ENCODE results near the gene WDR54.
"Not testable (repeated sequence)": the region's sequence is repeated elsewhere in the genome, so short reads cannot be mapped to it uniquely, and the experiment has no call there.

Gene WDR54

GRCh38 chr2:74406035-74406434, 15.5 kb upstream of the WDR54 start:
- DNase-seq (ENCODE audit: low read depth in 2 of 2) = no peak

- no peak for DNase-seq (ENCODE audit: low read depth in 2 of 2)
Measured at GRCh38 chr2:74407682-74408081, 13.8 kb upstream of the WDR54 start.

- no peak for DNase-seq (ENCODE audit: low read depth in 2 of 2)
Measured at GRCh38 chr2:74413001-74413698, 8.4 kb upstream of the WDR54 start.

DNA sequence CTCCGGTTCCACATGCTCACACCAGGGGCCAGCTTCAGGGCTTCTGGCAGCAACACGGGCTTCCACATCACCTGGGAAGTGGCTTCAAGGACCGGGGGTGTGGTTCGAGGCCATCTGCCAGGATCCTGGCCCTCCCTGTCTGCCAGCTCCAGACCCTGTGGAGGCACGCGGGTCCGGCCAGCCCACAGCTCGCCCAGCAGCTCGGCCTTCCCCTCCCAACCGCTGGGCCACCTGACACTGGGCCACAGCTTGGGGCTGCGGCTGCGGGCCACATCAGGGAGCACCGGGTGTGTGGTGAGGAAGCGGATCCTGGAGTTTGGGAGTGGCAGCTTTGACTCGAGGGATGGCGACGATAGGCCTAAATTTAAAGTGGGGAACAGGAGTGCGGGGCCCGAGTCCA, 7.1 kb upstream of the WDR54 start:
- no peak for DNase-seq (ENCODE audit: low read depth in 2 of 2)

DNA sequence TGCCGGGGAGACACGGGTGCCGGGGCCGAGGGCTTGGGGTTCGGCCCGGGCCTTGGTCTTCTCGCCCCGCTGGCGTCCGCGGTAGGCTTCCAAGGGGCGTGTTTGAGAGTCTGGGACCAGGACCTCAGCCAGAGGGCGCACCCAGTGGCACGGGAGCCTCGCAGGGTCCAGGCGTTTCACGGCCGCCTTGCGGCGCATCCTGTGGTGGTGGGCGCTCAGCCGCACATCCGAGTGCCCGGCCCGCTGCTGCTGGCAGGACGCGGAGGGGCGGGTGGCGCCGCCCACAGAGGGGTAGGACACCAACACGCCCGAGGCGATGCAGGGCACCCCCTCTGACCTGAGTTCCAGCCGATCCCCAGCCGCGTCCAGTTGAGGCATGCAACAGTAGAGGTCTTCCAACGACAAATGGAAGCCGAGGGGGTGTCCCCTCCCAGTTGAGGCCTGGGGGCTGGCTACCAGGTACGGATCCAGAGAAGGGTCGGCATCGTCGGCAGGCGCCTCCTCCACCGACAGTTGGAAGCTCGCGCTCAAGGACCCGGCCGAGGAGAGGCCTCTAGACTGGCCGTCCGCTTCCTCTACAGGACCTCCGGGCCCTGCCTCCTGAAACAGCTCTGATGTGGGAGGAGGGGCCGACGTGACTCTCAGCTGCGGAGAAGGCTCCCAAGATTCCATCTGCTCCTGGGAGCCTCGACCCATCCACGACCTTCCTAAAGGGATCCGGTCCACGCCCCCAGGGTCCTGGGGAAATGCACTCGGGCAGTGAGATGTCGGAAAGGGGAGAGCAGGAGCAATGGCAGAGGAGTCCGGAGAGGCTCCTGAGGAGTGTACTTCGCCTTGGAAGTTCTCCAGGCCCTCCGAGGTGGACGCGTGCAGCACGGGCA, 6.4 kb upstream of the WDR54 start:
- DNase-seq (ENCODE audit: low read depth in 2 of 2) = no peak

GRCh38 chr2:74415762-74416395, 5.7 kb upstream of the WDR54 start:
- no peak for DNase-seq (ENCODE audit: low read depth in 2 of 2)

DNA sequence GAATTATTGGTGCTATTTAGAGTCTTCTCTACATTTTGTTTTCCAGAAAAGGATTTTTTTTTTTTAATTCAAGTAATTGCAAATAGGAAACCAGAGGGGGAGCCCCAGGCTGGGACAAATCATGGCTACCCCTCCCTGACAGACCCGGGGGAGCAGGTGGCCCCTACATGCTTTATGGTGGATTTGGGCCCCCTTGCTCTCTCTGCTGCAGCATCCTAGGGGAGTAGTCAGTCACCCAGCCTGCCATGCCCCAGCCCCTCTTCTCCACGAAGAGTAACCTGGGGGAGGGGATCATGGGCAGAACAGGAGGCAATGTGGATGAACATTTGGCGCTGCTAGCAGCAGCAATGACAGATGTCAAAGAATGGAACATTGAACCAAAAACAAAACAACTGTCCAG, 4.8 kb upstream of the WDR54 start:
- no peak for DNase-seq (ENCODE audit: low read depth in 2 of 2)

DNA sequence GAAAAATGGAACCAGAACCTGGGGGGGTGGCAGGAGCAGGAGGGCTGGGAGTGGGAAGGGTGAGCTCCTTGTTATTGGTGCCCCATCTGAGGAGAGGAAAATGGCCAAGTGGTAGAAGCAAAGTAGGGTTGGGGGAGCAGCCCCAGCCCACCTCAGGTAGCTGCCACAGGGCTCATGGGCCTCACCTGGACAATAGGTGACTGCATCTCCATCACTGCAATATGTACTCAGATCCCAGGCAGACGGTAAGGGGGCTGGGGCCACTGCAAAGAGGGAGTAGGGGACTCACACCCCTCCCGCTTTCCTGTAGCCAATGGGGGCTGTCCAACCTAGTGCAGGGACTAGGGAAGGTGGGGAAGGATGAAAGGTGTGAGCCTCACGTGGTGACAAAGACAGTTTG, 4.3 kb upstream of the WDR54 start:
- no peak for DNase-seq (ENCODE audit: low read depth in 2 of 2)

DNA sequence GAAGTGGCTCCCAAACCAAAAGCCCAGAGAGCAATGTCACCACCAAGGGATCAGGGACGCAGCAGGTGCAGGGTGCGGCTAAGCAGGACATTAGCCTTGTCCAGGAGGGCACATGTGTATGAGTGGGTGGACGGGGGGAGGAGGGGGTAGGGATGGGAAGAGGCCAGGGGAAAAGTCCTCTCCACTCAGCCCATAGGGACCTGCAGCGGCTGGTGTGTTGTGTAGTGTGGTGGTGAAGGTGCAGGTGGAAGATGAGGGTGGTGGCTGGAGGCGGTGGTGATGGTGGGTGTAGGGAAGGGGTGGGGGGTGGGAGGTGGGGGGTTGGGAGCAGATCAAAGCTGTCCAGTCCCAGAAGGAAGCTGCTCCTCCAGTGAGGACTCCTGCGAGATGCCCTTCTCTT, 3.8 kb upstream of the WDR54 start:
- DNase-seq (ENCODE audit: low read depth in 2 of 2) = no peak

GRCh38 chr2:74418312-74418711, 3.2 kb upstream of the WDR54 start:
- DNase-seq (ENCODE audit: low read depth in 2 of 2) = no peak

- DNase-seq (ENCODE audit: low read depth in 2 of 2) = no peak
Measured at GRCh38 chr2:74419345-74419744, 2.2 kb upstream of the WDR54 start.

GRCh38 chr2:74420006-74420405, 1.5 kb upstream of the WDR54 start:
- DNase-seq (ENCODE audit: low read depth in 2 of 2) = no peak

GRCh38 chr2:74420443-74421103, 957 bp upstream of the WDR54 start:
- not testable (repeated sequence) for DNase-seq (ENCODE audit: low read depth in 2 of 2)

DNA sequence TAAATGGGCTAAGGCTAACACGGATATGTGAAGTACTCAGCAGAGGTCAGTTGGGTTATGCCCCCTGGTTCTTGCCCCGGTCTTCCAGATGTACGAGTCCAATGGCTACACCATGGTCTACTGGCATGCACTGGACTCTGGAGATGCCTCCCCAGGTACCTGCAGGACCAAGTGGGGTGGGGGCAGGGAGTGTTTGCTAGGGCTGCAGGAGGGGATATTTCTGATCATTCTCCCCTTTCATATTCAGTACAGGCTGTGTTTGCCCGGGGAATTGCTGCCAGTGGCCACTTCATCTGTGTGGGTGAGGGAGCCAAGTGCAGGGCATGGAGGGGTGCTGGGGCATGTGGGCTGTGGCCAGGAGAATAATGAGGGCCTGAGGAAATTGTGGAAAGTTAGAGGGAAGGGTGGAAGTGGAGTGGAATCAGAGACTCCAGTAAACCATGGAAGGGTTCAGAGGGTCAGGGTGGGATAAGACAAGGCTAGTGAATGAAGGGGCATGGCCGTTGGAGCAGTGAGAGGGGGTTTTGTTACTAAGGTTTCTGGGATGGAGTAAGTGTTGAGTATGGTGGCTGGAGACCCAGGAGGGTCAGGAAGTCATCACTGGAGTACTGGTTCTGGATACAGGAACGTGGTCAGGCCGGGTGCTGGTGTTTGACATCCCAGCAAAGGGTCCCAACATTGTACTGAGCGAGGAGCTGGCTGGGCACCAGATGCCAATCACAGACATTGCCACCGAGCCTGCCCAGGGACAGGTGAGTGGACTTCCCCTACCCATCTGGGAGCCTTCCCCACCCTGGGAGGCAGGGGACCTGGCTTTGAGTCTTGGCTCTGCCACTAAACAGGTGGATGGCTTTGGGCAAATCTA, 1.9 kb downstream of the WDR54 start:
- no peak for DNase-seq (ENCODE audit: low read depth in 2 of 2)

DNA sequence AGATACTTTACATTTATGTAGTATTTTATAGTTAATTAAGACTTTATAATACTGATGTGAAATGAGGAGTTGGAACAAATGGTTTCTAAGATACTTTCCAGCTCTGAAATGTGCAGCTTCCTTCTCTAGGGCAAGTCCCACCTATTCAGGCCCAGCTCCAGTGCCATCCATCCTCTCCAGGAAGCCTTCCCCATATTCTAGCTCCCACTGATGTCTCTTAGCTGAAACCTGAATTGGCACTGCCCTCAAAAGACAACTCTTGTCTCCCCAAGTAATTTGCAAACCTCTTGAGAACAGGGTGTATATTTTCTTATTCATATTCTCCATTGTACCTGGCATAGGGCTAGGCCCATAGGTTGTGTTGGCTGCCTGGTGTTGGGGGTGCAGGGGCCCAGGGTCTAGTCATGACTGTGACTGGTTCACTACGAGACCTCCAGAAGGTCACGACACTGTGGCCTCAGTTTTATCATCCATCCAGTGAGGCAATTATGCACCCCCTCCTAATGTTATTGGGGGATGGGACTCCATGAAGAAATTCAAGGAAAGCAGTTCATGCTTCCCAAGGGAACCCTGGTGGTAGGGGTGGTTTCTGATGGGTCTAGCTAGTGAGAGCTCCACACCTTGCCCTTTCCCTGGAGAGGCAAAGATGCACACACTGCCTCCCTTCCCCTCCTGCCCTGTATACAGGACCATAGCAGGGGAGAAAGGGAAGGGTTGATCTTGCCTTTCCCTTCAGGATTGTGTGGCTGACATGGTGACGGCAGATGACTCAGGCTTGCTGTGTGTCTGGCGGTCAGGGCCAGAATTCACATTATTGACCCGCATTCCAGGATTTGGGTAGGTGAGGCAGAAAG, 2.8 kb downstream of the WDR54 start:
- no peak for DNase-seq (ENCODE audit: low read depth in 2 of 2)

DNA sequence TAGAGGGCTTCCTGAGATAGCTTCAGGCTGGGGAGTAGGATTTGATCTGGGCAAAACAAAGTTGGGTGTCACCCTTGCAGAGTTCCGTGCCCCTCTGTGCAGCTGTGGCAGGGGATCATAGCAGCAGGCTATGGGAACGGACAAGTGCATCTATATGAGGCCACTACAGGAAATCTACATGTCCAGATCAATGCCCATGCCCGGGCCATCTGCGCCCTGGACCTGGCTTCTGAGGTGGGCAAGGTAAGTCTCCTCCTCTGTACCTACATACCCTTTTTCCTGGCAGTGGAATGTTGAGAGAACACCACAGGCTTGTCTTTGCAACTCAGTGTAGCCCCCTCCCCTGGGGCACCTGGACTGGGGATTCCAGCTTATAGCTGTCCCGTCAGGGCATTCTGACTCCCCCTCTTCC, 3.5 kb downstream of the WDR54 start:
- no peak for DNase-seq (ENCODE audit: low read depth in 2 of 2)

- no peak for DNase-seq (ENCODE audit: low read depth in 2 of 2)
Measured at GRCh38 chr2:74425523-74425922, 4.0 kb downstream of the WDR54 start.

GRCh38 chr2:74426181-74426758, 4.7 kb downstream of the WDR54 start:
- DNase-seq (ENCODE audit: low read depth in 2 of 2) = no peak

- no peak for DNase-seq (ENCODE audit: low read depth in 2 of 2)
Measured at GRCh38 chr2:74427551-74427950, 6.0 kb downstream of the WDR54 start.

DNA sequence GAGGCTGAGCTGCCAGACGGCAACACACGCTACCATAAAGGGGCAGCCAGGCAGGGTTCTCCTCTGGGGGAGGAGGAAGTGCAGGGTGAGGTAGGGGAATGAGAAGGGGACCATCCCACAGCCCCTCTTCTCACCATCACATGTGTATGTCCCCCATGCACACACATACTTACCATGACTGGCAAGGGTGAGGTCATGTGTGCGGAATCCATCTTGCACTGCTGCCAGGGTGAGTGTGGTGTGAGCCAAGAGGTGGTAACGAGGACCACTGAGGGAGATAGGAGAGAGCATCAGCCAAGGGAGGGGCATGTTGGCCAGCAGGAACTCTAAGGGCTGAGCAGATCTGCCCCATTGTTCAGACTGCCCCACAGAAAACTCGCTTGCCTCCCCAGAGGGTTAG, 7.1 kb downstream of the WDR54 start:
- no peak for DNase-seq (ENCODE audit: low read depth in 2 of 2)
